Measurements from ENCODE around the gene ZNF43.

Gene ZNF43

DNA sequence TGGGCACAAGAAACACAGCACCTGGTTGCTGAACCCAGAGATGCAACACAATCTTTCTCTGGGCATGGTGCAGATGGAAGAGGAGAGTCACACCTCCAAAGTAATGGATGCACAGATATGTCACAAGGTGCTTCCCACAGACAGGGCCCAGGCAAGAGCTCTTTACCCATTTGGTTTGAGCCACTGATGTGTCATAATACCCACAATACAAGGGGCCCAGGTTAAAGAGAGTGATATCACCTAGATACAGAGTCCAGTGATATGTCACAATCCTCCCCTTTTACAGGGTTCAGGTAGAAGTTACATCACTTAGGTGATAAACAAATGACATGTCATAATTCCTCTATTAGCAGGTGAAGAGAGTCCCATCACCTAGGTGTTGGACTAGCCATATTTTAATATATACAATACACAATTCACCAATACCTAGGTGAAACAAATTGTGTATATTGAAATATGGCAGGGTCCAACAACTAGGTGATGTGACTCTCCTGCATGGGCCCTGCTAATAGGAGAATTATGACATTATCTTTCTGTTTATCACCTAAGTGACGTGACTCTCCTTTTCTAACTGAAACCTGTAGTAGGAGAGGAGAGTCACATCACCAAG lies 5.6 kb upstream of the ZNF43 start:
- no peak for DNase-seq
- Histone ChIP-seq H3K36me3 (replicated peaks) (peaks cover 27% of the 10 kb centered on the region), H3K27ac (no peak overlapping the region), H3K4me3 (ENCODE audit: low read depth, low read length) (no peak overlapping the region), H3K27me3 (replicated peaks) (no peaks in the 10 kb centered on the region)
- in situ Hi-C loops (cut with HindIII; ENCODE audit: low pct_ligation_motif_present, low sequenced_read_pairs), result no loop called here
- TF ChIP-seq, protein P1, sequence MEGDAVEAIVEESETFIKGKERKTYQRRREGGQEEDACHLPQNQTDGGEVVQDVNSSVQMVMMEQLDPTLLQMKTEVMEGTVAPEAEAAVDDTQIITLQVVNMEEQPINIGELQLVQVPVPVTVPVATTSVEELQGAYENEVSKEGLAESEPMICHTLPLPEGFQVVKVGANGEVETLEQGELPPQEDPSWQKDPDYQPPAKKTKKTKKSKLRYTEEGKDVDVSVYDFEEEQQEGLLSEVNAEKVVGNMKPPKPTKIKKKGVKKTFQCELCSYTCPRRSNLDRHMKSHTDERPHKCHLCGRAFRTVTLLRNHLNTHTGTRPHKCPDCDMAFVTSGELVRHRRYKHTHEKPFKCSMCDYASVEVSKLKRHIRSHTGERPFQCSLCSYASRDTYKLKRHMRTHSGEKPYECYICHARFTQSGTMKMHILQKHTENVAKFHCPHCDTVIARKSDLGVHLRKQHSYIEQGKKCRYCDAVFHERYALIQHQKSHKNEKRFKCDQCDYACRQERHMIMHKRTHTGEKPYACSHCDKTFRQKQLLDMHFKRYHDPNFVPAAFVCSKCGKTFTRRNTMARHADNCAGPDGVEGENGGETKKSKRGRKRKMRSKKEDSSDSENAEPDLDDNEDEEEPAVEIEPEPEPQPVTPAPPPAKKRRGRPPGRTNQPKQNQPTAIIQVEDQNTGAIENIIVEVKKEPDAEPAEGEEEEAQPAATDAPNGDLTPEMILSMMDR (IDR thresholded peaks at IDR 0.05; ENCODE audit: low read depth, low read length, missing control alignments), result no peak

DNA sequence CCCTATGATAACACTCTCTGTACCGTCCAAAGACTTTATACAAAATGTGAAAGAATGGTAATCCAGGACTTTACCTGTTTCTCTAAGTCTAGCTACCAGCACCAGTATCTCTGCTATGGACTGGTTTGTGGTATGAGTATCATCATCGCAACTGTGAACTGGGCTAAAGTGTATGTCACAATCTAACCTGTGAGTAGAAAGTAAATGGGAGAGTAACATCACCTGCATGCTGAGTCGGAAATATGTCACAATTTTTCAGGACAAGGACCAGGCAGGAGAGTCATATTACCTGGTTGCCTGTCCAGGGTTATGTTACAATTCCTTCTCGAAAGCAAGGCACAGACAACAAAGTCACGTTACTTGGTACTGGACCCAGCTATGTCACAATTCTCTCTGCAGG lies 5.1 kb upstream of the ZNF43 start:
- Histone ChIP-seq H3K27me3 (replicated peaks) (no peaks in the 10 kb centered on the region), H3K27ac (no peak overlapping the region), H3K36me3 (replicated peaks) (peaks cover 27% of the 10 kb centered on the region), H3K4me3 (ENCODE audit: low read depth, low read length) (no peak overlapping the region)
- TF ChIP-seq, protein P1 (IDR thresholded peaks at IDR 0.05; ENCODE audit: low read depth, low read length, missing control alignments), result no peak
- in situ Hi-C loops (cut with HindIII; ENCODE audit: low pct_ligation_motif_present, low sequenced_read_pairs), result no loop called here
- DNase-seq, result no peak

DNA sequence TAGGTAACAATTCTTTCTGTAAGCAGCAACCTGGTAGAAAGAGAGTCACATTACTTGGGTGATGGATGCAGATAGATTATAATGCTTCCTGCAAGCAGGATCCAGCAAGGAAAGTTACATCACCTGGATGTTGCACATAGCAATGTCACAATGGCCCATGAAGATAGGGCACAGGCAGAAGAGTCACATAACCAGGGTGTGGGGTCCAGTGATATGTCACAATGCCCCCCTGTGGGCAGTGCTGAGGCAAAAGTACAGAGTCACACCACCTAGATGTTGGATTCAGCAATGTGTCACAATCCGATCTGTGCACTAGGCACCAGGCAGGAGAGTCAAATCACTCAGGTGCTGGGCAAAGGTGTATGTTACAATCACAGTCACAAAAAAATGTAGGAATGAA lies 4.0 kb upstream of the ZNF43 start:
- Histone ChIP-seq H3K36me3 (replicated peaks) (peaks cover 22% of the 10 kb centered on the region), H3K4me3 (ENCODE audit: low read depth, low read length) (no peak overlapping the region), H3K27me3 (replicated peaks) (no peaks in the 10 kb centered on the region), H3K27ac (no peak overlapping the region)
- TF ChIP-seq, protein P1 (IDR thresholded peaks at IDR 0.05; ENCODE audit: low read depth, low read length, missing control alignments), result no peak
- in situ Hi-C loops (cut with HindIII; ENCODE audit: low pct_ligation_motif_present, low sequenced_read_pairs), result no loop called here
- no peak for DNase-seq

DNA sequence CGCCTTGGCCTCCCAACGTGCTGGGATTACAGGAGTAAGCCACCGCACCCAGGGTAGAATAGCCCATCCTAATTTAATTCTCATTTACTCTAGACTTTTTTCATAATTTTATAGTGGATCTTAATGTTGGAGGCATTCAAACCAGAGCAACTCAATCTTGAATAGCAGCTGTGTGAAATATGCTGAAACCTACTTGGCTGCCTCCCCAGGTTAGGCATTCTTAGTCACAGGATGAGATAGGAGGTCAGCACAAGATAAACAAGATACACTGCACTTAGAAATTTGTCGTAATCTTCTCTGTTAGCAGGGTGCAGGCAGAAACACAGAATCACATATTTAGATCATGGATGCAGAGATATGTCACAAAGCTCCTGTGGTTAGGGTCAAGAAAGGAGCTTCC lies 2.7 kb upstream of the ZNF43 start:
- H3K4me3 ChIP-seq (ENCODE audit: low read depth, low read length), result no peak overlapping the region
- TF ChIP-seq, protein P1 (IDR thresholded peaks at IDR 0.05; ENCODE audit: low read depth, low read length, missing control alignments), result no peak
- no peak overlapping the region for H3K27ac ChIP-seq
- peak; percentile 2 for DNase-seq
- H3K27me3 ChIP-seq (replicated peaks), result no peaks in the 10 kb centered on the region
- peaks cover 18% of the 10 kb centered on the region for H3K36me3 ChIP-seq (replicated peaks)
- in situ Hi-C loops (cut with HindIII; ENCODE audit: low pct_ligation_motif_present, low sequenced_read_pairs), result no loop called here

DNA sequence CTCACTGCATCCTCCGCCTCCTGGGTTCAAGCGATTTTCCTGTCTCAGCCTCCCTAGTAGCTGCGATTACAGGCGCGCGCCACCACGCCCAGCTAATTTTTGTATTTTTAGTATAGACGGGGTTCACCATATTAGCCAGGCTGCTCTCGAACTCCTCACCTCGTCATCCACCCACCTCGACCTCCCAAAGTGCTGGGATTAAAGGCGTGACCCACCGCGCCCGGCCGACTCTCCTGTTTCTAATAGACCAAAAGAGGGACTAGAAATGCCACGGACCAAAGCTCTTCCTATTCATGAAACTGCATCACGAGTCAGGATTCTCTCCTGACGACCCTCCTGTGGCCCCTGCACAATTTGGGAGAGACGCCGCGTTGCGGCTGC lies 563 bp downstream of the ZNF43 start:
- Histone ChIP-seq H3K27me3 (replicated peaks) (no peaks in the 10 kb centered on the region), H3K27ac (peak overlapping the region; percentile 87), H3K36me3 (replicated peaks) (peaks cover 7% of the 10 kb centered on the region), H3K4me3 (ENCODE audit: low read depth, low read length) (peak overlapping the region; percentile 79)
- DNase-seq, result no peak
- in situ Hi-C loops (cut with HindIII; ENCODE audit: low pct_ligation_motif_present, low sequenced_read_pairs), result no loop called here
- TF ChIP-seq, protein P1 (IDR thresholded peaks at IDR 0.05; ENCODE audit: low read depth, low read length, missing control alignments), result no peak

DNA sequence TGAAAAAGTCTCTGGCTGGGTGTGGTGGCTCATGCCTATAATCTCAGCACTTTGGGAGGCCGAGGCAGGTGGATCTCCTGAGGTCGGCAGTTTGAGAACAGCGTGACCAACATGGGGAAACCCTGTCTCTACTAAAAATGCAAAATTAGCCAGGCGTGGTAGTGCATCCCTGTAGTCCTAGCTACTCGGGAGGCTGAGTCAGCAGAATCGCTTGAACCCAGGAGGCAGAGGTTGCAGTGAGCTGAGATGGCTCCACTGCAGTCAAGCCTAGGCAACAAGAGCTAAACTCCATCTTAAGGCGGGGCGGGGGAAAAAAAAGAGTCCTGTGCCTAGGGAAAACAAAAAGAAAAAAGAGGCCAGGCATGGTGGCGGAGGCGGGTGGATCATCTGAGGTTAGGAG lies 2.2 kb downstream of the ZNF43 start:
- Histone ChIP-seq H3K36me3 (replicated peaks) (no peaks in the 10 kb centered on the region), H3K4me3 (ENCODE audit: low read depth, low read length) (no peak overlapping the region), H3K27me3 (replicated peaks) (no peaks in the 10 kb centered on the region), H3K27ac (no peak overlapping the region)
- no peak for DNase-seq
- TF ChIP-seq, protein P1 (IDR thresholded peaks at IDR 0.05; ENCODE audit: low read depth, low read length, missing control alignments), result no peak
- in situ Hi-C loops (cut with HindIII; ENCODE audit: low pct_ligation_motif_present, low sequenced_read_pairs), result no loop called here
